HT-29 (cell line): ENCODE measurements around the gene ACOX3. TPM values are rescaled to one million over a fixed set of nuclear protein-coding genes. Genes with fewer than 3 reads are reported as not detected.
"Not testable (repeated sequence)": the region's sequence is repeated elsewhere in the genome, so short reads cannot be mapped to it uniquely, and the experiment has no call there.

Experiments
- DNase-seq: peaks from one replicate; pipeline ENCODE4 v3.0.0-alpha.2; 2015; ENCODE audit warnings: low spot score
- total RNA-seq: library from RNA; depleted of rRNA; stranded (reverse); fragments of >200 nt; shearing (Covaris generic); gene quantifications from 2 replicates; pipeline ENCODE4 v1.2.3, GENCODE V29; 2014; rRNA removed

ACOX3 gene
- total RNA-seq: 7.5 and 9.7 TPM in 2 replicates

DNA sequence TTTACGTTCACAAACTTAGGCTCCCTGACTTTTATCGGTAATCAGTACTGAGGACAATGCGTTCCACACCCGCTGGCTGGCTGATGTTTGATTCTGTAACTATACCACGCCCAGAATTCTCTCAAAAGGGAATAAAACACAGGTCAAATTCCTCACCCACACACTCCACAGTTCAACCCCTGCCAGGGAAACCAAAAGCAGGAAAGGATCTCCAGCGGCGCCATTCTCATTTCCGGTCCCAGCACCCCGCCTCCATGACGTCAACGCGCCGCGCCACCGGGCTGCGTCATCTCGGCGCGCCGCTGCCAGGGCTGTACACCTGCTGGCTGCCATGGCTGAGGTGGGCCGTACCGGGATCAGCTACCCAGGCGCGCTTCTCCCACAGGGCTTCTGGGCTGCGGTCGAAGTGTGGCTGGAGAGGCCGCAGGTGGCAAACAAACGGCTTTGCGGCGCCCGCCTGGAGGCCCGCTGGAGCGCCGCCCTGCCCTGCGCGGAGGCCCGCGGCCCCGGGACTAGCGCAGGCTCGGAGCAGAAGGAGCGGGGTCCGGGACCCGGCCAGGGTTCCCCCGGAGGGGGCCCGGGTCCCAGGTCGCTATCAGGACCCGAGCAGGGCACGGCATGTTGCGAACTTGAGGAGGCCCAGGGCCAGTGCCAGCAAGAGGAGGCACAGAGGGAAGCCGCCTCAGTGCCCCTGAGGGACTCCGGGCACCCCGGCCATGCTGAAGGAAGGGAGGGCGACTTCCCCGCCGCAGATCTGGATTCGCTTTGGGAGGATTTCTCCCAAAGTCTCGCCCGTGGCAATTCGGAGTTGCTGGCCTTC is at the start of gene ACOX3, which contains the start of gene TRMT44:
ACOX3 (minus strand) TSS at position 232 of the 820 bp plus-strand sequence. CDS start 24,202 bp downstream, outside the sequence.
TRMT44 (plus strand) TSS at position 286 of the 820 bp plus-strand sequence; CDS start at position 332, 46 bp downstream.
- peak; percentile 94 for DNase-seq

DNA sequence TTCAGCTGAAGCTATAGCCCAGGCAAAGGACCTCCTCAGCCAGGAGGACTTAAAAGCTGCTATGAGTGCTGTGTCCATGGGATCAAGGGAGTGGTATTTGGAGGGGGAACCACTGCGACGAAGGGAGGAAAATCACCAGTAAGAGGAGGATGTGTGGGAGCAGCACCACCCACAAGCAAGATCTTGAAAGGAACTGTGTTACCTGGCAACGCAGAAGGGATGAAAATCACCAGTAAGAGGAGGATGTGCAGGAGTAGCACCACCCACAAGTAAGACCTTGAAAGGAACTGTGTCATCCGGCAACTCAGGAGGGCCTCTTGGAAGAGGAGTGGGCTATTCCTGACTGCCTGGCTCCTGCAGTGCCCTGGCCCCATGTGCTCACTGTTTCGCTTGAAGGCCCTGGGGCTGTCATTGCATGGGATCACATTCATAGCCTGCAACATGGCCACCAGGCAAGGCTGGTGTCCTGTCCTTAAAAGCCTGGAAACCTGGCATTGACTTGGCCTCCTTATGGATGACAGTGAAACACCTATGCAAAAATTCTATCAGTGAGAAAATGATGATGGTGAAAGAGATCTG is 48.4 kb upstream of the ACOX3 start:
- DNase-seq: no peak

DNA sequence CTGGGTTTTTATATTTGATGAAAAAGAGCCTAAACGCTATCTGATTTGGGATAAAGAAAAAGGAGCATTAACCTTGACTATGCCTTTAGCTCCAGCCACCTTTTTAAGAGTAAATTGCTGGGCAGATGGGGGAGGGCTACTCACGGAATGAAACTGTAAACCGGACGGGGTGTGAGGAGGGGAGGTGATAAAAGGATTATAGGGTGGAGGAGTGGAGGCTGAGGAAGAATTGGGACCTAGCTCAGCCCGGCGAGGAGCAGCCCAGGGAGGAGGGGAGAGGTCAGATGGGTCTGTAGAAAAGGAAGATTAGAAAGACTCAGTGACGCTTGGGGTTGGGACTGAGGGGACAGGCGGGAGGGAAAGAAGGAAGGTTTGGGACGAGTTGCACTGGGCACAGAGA is 46.1 kb upstream of the ACOX3 start:
- not testable (repeated sequence) for DNase-seq

DNA sequence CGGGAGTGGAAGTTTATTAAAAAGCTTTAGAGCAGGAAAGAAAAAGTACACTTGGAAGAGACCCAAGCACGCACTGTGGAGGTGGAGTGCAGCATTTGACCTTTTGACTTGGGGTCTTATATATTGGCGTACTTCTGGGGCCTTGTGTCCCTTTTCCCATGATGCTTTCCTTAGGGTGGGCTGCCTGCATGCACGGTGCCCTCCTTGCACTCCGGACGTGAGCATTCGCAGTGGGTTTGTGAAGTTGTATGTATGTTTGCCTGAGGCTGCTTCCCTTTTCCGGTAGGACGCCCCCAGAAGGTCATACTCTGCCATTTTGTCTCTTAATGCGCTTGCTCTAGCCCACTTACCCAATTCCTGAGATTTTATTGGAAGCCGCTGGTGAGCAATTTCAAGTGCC is 39.7 kb upstream of the ACOX3 start:
- DNase-seq: no peak

DNA sequence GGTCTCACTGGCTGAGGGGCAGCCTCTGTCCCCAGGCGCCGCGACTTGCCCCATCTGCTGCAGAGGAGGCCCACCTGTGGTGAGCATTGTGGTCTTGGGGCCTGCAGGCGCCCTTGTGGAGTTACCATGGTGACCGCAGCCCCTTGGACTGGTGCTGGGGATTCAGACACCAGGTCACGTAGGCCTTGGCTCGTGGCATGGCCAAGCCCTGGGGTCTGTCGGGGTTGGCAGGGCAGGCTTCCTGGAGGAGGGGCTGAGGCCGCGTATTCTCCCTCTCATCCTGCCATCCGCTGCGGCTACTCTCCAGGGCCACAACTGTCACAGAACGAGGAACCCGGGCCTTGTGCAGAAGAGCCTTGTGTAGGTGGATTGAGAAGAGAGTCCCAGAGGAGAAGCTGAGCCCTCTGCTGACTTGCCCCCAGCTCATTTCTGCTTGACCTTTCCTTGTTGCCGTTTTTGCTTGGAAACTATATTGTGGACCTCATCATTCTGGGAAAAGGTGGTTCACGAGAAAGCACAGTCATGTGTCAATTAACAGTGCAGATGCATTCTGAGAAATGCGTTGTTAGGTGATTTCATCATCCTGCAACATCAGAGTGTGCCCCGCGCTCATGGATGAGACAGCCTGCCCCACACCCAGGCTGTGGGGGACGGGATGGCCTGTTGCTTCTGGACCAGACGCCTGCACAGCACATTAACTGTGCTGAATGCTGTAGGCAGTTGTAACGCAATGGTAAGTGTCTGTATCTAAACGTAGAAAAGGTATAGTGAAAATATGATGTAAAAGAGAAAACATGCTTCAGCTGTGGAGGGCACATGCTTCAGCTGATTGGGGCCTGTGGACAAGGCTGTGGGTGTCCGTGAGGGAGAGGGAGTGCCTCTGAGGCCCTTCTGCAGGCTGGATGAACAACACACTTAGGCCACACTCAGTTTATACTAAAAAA is 38.5 kb upstream of the ACOX3 start:
- no peak for DNase-seq

DNA sequence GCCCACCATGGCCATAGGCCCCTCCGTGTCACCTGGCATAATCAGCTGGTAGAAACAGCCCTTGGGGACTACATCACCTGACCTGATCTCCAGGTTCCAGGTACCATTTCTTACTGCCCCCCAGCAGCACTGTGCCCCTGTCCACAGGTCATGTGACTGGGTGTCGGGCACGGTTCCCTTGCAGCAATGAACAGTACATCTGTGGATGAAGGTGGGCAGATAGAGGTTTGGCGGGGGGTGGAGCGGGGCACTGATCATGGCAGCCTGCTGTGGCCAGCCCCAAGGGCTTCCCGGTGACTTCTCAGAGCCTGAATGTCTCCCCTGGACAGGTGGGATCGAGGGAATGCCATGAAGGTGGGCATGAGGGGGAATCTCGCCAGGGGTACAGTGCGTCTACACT is 37.8 kb upstream of the ACOX3 start:
- no peak for DNase-seq

DNA sequence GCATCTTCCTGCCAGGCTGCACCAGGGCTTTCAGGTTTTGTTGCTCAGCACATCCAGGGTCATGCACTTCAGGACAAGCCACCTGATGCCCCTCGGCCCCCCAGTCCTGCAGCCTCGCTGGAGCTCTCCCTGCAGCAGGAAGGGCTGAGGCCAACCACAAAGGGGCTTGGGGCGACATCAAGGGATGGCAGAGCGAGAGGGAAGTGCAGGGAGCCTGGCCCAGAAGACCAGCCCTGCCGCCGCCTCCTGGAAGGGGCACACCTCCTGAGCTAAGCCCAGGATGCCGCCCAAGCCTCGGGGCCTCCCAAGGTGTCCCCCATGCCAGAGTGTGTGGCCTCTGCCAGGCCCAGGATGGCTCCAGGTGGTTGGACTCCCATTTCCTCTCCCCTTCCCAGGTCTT is 37.2 kb upstream of the ACOX3 start:
- no peak for DNase-seq

DNA sequence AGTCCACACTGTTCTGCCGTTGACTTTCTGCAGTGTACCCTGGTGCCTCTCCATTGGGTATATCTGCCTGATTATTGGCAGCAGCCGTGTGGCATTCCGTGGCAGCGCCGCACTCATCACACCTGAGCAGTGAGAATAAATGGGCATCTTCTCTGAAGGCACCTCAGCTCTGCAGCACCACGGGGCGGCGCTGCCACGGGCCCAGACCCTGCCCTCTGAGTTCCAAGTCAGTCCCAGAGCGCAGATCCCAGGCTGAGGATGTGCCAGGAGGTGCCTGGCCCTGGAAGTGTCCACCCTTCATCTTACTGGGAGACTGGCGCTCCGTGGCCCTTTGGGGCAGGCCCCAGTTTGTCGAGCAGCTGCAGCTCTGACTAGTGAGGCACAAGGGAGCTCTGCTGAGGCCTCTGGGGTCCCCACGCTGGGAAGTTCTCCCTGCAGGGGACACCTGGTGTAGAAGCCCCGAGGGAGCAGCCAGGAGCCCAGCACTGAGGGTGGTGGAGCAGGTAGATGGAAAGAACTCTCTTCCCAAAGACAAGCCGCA is 36.6 kb upstream of the ACOX3 start:
- no peak for DNase-seq

DNA sequence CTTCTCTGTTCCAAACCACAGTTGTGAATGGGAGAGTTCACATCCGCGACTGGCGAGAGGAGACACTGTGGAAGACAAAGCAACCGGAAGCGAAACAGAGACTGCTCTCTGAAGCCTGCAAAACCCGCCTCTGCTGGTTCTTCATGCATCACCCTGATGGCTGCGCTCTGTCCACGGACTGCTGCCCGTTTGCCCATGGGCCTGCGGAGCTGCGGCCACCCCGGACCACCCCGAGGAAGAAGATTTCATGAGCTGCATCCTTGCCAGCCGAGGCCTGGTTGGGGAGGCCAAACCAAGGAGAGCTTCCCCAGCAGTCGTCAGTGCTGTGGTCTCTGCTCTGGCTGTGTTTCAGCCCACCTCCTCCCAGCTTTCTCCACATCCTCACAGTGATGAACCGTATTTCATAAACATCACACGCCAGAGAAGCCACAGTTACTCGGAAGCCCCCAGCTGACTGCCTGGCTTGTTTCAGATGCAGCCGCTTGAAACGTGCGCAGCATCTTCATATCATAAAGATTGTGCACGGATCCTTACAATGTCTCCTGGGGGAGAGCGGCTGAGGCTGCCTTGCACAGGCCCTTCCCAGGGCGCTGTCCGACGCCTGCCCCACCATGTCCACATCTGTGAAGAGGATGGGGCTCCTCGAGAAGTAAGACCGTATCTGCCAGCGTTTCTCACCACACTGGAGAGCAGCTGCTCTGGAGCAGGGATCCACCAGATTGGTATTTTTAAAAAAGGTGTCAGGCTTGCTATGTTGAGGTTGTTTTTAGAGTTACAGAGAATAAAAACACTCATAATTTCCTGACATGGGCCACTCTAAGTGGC is 35.4 kb upstream of the ACOX3 start:
- DNase-seq: no peak

DNA sequence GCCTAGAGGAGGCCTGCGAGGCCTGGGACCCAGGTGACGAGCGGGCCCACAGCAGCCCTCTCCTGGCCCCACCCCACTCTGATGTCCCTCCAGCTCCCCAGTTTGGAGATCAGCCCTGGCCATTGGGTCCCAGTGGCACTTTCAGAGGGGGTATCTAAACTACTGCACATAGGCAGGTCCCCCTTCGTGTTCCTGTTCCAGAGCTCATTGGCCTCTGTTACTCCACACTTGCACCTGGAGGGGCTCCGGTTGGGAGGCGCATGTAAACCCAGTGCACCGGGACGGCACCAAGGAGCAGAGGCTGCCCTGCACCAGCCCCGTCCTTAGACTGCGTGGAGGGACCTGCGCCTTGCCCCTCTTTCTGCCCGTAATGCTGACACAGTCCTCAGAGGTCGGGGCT is 34.3 kb upstream of the ACOX3 start:
- DNase-seq: no peak

DNA sequence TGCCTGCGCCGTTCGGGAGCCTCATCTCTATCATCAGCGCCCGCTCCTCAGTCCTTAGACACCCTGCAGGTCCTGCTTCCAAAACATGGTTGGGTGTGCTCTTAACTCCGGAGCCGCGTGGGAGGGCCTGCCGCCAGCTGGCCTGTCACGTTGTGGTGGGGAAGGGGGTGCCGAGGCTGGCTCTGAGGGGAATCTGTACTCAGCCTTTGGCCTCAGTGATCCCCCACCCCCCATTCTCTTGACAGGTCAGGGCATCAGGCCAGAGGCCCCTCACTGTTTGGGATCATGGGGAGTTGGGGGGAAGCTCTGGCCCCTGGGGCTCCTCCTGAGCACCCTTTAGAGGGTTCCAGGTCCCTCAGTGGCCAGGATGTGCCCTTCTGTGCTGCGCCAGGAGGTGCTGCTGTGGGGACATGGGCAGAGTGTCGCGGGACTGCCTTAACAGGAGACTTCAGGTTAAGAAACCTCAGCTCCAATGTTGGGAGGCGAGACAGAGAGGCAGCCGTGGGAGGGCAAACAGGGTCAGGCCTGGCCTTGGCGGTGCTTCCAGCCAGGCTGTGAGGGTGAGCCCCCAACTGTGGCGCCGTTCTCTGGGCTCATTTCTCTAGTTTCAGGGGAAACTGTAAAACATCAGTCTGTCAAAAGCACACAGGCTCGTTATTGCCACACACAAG is 33.5 kb upstream of the ACOX3 start:
- DNase-seq: no peak

DNA sequence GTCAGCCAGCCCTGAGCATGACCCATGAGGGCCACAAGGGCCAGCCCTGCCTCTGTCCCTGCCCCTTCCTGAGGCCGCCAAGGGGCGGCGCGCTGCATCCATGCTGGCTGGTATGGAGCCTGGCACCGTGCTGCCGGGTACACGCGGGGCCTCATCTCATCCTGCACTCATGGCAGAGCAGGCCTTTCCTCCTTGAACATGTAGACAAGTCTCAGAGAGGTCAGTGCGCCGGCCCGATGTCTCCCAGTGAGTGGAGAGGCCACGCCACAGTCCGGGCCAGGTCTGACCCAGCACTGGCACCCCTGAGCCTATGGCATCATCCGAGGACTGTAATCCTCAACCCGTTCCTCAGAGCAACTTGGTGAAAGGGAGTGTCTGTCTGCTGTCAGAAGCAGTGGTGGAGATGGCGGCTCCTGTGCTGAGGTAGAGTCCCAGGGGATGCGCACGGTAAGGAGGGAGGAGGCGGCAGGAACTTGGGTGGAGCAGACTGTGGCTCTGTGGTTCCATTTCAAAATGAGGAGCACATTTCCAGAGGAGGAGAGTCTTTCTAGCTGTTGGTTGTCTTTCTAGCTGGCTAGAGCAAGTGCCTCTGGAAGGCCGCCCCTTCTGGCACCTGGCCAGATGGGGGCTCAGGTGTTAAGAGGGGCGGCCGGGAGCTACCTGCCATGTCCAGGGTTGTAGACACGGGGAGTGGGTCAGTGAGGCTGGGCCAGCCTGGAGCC is 32.8 kb upstream of the ACOX3 start:
- DNase-seq: no peak

DNA sequence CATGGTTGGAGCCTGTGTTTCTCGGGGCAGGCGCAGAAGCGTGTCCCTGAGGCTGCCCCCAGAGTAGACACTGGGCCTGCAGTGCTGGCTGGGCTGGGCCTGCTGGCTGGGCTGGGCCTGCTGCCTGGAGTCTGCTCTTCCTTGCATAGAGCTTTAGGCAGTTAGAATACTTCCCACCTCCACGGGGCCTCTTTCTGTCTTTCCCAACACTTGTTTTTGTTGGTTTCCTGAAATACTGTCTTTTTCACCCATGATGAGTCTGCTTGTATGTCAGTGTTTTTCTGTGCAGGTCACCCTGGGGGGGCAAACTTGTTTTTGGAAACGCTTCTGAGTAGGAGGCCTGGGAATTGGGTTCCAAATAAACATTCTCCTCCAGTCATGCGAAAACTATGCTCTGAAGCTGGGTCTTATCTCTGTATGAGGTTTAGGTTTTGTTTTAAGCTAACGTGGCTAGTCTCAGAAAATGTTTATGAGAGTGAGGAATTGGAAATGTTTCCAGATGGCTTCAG is 32.2 kb upstream of the ACOX3 start:
- DNase-seq: no peak

DNA sequence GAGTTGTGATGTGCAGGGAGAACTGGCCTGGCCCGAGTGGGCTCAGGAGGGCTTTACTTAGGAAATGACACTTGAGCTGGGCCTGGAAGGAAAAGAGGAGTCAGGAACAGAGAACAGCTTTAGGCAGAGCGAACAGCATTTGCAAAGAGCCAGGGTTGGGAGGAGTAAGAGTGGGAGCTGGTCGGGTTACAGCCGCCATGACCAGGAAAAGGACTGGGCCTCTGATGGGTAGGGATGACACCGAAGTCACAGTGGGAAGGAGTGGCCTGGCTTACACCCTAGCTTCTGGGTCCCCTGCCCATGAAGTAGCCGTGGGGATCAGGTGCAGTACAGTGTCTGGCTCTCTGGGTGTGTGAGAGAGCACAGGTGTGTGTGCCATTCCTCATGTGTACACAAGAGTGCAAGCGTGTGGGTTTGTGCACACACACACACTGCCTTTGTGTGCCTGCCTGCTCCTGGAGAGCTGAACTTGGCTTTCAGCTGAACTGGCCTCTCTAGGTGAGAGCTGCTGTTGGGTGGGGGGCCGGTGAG is 31.7 kb upstream of the ACOX3 start:
- DNase-seq: no peak

DNA sequence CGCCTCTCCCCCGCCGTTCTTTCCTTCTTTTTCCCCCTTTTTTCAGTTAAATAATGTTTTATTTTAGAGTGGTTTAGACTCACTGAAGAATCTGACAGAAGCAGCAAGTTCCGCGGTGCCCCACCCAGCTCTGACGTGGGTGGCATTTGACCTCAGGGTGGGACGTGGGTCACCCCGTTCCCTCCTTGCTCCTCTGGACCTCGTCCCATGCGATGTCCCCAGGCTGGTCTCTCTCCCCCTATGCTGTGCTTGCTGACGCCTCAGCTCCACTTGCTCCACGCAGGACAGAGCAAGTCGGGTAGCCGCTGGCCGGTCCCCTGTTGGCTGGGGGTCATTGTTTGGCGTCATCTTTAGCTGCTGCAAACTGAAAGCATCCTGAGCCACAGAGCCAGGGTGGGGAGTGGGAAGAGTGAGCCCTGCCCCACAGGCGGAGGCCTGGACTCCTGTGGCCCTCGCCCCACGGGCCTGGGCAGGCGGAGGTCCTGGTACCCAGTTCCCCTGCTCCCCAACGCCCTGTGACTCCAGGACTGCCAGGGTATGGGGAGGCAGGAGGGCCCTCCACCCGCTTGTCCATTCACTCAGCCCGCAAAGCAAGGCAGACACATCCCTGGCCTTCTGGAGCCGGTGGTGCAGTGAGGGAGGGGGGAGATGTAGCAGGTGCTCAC is 30.8 kb upstream of the ACOX3 start:
- DNase-seq: no peak

DNA sequence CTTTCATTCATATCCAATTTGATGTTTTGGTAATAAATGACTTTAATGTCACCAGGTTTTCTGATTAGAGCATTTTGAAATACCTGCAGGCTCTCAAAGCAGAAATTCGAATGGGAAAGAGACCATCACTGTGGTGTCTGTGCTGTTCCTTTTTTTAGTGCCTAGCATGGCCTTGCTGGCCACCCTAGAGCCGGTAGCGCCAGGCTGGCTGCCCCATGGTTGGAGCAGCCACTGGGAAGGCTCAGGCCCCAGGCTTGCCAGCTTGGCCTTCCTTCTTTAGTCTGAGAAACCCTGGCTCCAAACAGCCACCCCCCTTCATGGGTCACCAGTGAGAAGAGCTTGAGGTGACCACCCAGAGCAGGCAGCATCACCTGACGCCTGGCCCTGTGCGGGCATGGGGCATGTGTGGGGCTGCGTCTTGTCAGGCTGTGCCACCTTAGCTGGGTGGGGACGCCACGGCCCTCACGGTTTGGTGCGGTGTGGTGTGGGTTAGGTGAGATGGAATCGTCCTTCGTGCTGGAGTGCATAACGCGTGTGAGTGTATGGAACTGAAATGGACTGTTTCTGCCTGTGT is 30.0 kb upstream of the ACOX3 start:
- no peak for DNase-seq

DNA sequence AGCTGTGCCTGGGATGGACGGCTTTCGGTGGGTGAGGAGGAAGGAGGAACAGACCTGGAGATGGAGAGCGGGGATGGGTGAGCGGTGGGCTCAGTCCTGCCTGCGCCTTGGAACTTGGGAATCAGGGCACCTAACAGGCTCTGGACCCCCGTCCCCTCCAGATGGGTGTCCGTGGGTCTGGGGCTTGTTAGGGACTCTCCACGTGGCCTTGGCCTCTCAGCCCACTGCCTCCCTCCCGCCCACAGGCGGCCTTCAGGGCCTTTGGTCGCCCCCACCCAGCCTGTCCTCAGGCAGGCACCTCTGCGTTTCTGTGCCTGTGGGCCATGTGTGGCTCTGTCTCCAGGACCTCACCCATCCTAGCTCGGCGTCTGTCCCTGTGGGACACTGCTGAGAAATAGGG is 29.0 kb upstream of the ACOX3 start:
- no peak for DNase-seq
